Measurements from ENCODE around the gene CCDC126. TPM values are rescaled to one million over a fixed set of nuclear protein-coding genes. Genes with fewer than 3 reads are reported as not detected.

Gene CCDC126
- total and polyA plus RNA-seq, 2 experiments from 2014 or later = 5.7 to 6.6 TPM

- TF ChIP-seq POLR2AphosphoS5 (IDR thresholded peaks at IDR 0.05; ENCODE audit: low read depth) (no peak), CREB1 (CRISPR knock-in tag; IDR thresholded peaks at IDR 0.05; ENCODE audit: low read depth) (no peak), JUNB (IDR thresholded peaks at IDR 0.05; ENCODE audit: unreplicated experiment) (no peak), REST (IDR thresholded peaks at IDR 0.05; ENCODE audit: unreplicated experiment) (no peak), ZNF331 (CRISPR knock-in tag; IDR thresholded peaks at IDR 0.05; ENCODE audit: low read depth) (no peak), EZH2 (IDR thresholded peaks at IDR 0.05; ENCODE audit: low read depth, unreplicated experiment) (no peak), STAT1 (IDR thresholded peaks at IDR 0.05; ENCODE audit: unreplicated experiment) (no peak), ZNF462 (CRISPR knock-in tag; IDR thresholded peaks at IDR 0.05) (no peak), ETS1 (IDR thresholded peaks at IDR 0.05) (no peak), CTCF (conservative IDR thresholded peaks at IDR 0.05; ENCODE audit: low read depth in 2 of 2) (no peak), ZNF114 (CRISPR knock-in tag; IDR thresholded peaks at IDR 0.05) (no peak), EZH2phosphoT487 (IDR thresholded peaks at IDR 0.05; ENCODE audit: unreplicated experiment) (no peak)
- no peaks in the 10 kb centered on the region for H3K9me3 Mint-ChIP-seq
- H2AFZ ChIP-seq = no peak overlapping the region
- no peaks in the 10 kb centered on the region for H3K4me1 Mint-ChIP-seq
- H3K36me3 Mint-ChIP-seq (ENCODE audit: low read depth) = no peaks in the 10 kb centered on the region
- no peak for ATAC-seq
- no peaks in the 10 kb centered on the region for H3K79me2 ChIP-seq (replicated peaks; ENCODE audit: insufficient read depth)
- H3K27me3 ChIP-seq (ENCODE audit: insufficient read depth) = no peaks in the 10 kb centered on the region
- no peaks in the 10 kb centered on the region for H4K20me1 ChIP-seq (replicated peaks; ENCODE audit: insufficient read depth)
- DNase-seq (ENCODE audit: low spot score) = no peak
- no peaks in the 10 kb centered on the region for H3F3A ChIP-seq (replicated peaks; ENCODE audit: low read depth)
- H3K27me3 Mint-ChIP-seq (ENCODE audit: insufficient read depth, low read depth, poor library complexity) = peaks cover 2% of the 10 kb centered on the region
- no peaks in the 10 kb centered on the region for H3K9me2 ChIP-seq (ENCODE audit: insufficient read depth)
- no peaks in the 10 kb centered on the region for H3K4me1 ChIP-seq (ENCODE audit: insufficient read depth)
- H3K27ac Mint-ChIP-seq = no peak overlapping the region
- no peaks in the 10 kb centered on the region for H3K36me3 ChIP-seq (ENCODE audit: insufficient read depth)
- no peak overlapping the region for H3K4me3 ChIP-seq
- no peak overlapping the region for H3K4me3 Mint-ChIP-seq
- H3K4me2 ChIP-seq = no peak overlapping the region
- H3K27ac ChIP-seq (ENCODE audit: low read depth) = no peak overlapping the region
Observed at GRCh38 chr7:23558303-23558702, 38.9 kb upstream of the CCDC126 start.
